GM23338 (cell line): ENCODE data around the gene STOX2. TPM values are rescaled to one million over a fixed set of nuclear protein-coding genes. Genes with fewer than 3 reads are reported as not detected.

ENCODE experiments used
- ATAC-seq: fragments of 200-7000 bp; cut with Tn5 transposase; 3 replicates; pipeline ENCODE4 v1.9.1; 2020
- DNase-seq: peaks from one replicate; pipeline ENCODE4 v3.0.0-alpha.2; 2015; ENCODE audit warnings: low spot score
- H2AFZ ChIP-seq: fragments of 200-600 bp; sonication (generic); 2 replicates; pipeline ENCODE4 v1.8.0; 2016; ENCODE audit warnings: antibody characterized with exemption, mild to moderate bottlenecking, moderate library complexity
- H3F3A ChIP-seq: fragments of 200-600 bp; sonication (generic); replicated peaks from 2 replicates; pipeline ENCODE4 v1.8.0; 2017; ENCODE audit warnings: antibody characterized with exemption, mixed run types, low read depth
- H3K27ac ChIP-seq: fragments of 200-600 bp; sonication (generic); 2 replicates; pipeline ENCODE4 v1.6.1; 2016; ENCODE audit warnings: low read depth
- H3K27me3 ChIP-seq: fragments of 200-600 bp; sonication (generic); 2 replicates; pipeline ENCODE4 v1.8.0; 2016; ENCODE audit warnings: mild to moderate bottlenecking, mixed run types, moderate library complexity; ENCODE audit not compliant: insufficient read depth
- H3K36me3 ChIP-seq: fragments of 200-600 bp; sonication (generic); 2 replicates; pipeline ENCODE4 v1.8.0; 2016; ENCODE audit warnings: mild to moderate bottlenecking; ENCODE audit not compliant: insufficient read depth
- H3K4me1 ChIP-seq: fragments of 200-600 bp; sonication (generic); 2 replicates; pipeline ENCODE4 v1.8.0; 2016; ENCODE audit warnings: mild to moderate bottlenecking, moderate library complexity; ENCODE audit not compliant: insufficient read depth
- H3K4me2 ChIP-seq: fragments of 200-600 bp; sonication (generic); 2 replicates; pipeline ENCODE4 v1.7.1; 2017; ENCODE audit warnings: mixed run types
- H3K4me3 ChIP-seq: fragments of 200-600 bp; sonication (generic); 2 replicates; pipeline ENCODE4 v1.6.1; 2016; ENCODE audit warnings: mixed run types
- H3K79me2 ChIP-seq: fragments of 200-600 bp; sonication (generic); replicated peaks from 2 replicates; pipeline ENCODE4 v1.8.0; 2017; ENCODE audit warnings: mild to moderate bottlenecking; ENCODE audit not compliant: insufficient read depth
- H3K9me2 ChIP-seq: fragments of 200-600 bp; sonication (generic); 2 replicates; pipeline ENCODE4 v1.8.0; 2017; ENCODE audit not compliant: insufficient read depth
- H4K20me1 ChIP-seq: fragments of 200-600 bp; sonication (generic); replicated peaks from 2 replicates; pipeline ENCODE4 v1.8.0; 2017; ENCODE audit warnings: mild to moderate bottlenecking; ENCODE audit not compliant: insufficient read depth
- H3K27ac Mint-ChIP-seq: 2 replicates; pipeline ENCODE4 v1.8.0; 2020; ENCODE audit warnings: inconsistent platforms, mild to moderate bottlenecking, moderate library complexity, mixed read lengths
- H3K27me3 Mint-ChIP-seq: 3 replicates; pipeline ENCODE4 v1.8.0; 2022; ENCODE audit warnings: low read depth, mild to moderate bottlenecking, moderate library complexity, mixed read lengths, inconsistent platforms; ENCODE audit not compliant: insufficient read depth, poor library complexity
- H3K36me3 Mint-ChIP-seq: 3 replicates; pipeline ENCODE4 v1.8.0; 2021; ENCODE audit warnings: low read depth, mild to moderate bottlenecking, inconsistent platforms, moderate library complexity, mixed read lengths
- H3K4me1 Mint-ChIP-seq: 3 replicates; pipeline ENCODE4 v1.8.0; 2020; ENCODE audit warnings: mild to moderate bottlenecking, inconsistent platforms, mixed read lengths
- H3K4me3 Mint-ChIP-seq: 3 replicates; pipeline ENCODE4 v1.8.0; 2021; ENCODE audit warnings: moderate library complexity, mild to moderate bottlenecking, inconsistent platforms, mixed read lengths
- H3K9me3 Mint-ChIP-seq: 3 replicates; pipeline ENCODE4 v1.8.0; 2020; ENCODE audit warnings: moderate library complexity, mild to moderate bottlenecking, inconsistent platforms, mixed read lengths
- CREB1 ChIP-seq: fragments of 250-450 bp; sonication (Bioruptor Pico); IDR thresholded peaks from 2 replicates; pipeline ENCODE4 v1.5.0; 2020; ENCODE audit warnings: low read depth, mild to moderate bottlenecking, moderate library complexity
- CTCF ChIP-seq, 2 experiments: fragments of 200-600 bp in 1 of 2; sonication (generic) in 1 of 2; conservative IDR thresholded peaks; 2 replicates each; pipeline versions ENCODE4 v1.5.1 to v1.6.1; 2016 to 2017; ENCODE audit warnings: antibody characterized with exemption in 2 of 2, low read depth in 2 of 2, mild to moderate bottlenecking in 2 of 2, moderate library complexity in 1 of 2
- EZH2 ChIP-seq: fragments of 200-600 bp; sonication (generic); IDR thresholded peaks from one replicate; pipeline ENCODE4 v1.8.0; 2017; ENCODE audit warnings: antibody characterized with exemption, mild to moderate bottlenecking, low read depth; ENCODE audit not compliant: unreplicated experiment
- EZH2phosphoT487 ChIP-seq: fragments of 200-600 bp; sonication (generic); IDR thresholded peaks from one replicate; pipeline ENCODE4 v1.8.1; 2018; ENCODE audit warnings: antibody characterized with exemption; ENCODE audit not compliant: unreplicated experiment
- JUNB ChIP-seq: IDR thresholded peaks from one replicate; pipeline ENCODE4 v1.6.1; 2016; ENCODE audit warnings: antibody characterized with exemption; ENCODE audit not compliant: unreplicated experiment
- NANOG ChIP-seq: IDR thresholded peaks from 2 replicates; pipeline ENCODE4 v1.6.1; 2016; ENCODE audit warnings: antibody characterized with exemption, borderline replicate concordance
- POLR2AphosphoS5 ChIP-seq: IDR thresholded peaks from 2 replicates; pipeline ENCODE4 v1.6.1; 2016; ENCODE audit warnings: antibody characterized with exemption, low read depth
- REST ChIP-seq: IDR thresholded peaks from one replicate; pipeline ENCODE4 v1.6.1; 2018; ENCODE audit warnings: antibody characterized with exemption; ENCODE audit not compliant: unreplicated experiment
- STAT1 ChIP-seq: IDR thresholded peaks from one replicate; pipeline ENCODE4 v1.6.1; 2016; ENCODE audit warnings: antibody characterized with exemption; ENCODE audit not compliant: unreplicated experiment
- ZNF114 ChIP-seq: fragments of 250-450 bp; sonication (Bioruptor Pico); IDR thresholded peaks from 2 replicates; pipeline ENCODE4 v1.5.0; 2020; ENCODE audit warnings: mild to moderate bottlenecking, moderate library complexity
- ZNF331 ChIP-seq: fragments of 250-450 bp; sonication (Bioruptor Pico); IDR thresholded peaks from 2 replicates; pipeline ENCODE4 v1.5.0; 2020; ENCODE audit warnings: low read depth, mild to moderate bottlenecking, moderate library complexity
- polyA plus RNA-seq: library from polyadenylated mRNA; unstranded; fragments of >200 nt; fragmentation: Nextera tagmentation; extraction: Ambion mirVana; gene quantifications from 2 replicates; pipeline ENCODE4 v1.2.1, GENCODE V29; 2016
- total RNA-seq: library from RNA; depleted of rRNA; stranded (reverse); fragments of >200 nt; shearing (Covaris generic); gene quantifications from 2 replicates; pipeline ENCODE4 v1.2.3, GENCODE V29; 2014

The STOX2 gene
- total and polyA plus RNA-seq, 2 experiments from 2014 or later, result 19.8 to 20.6 TPM

GRCh38 chr4:184062769-184063168 is 157.7 kb downstream of the STOX2 start (continued):
- TF ChIP-seq REST, result no peak
- TF ChIP-seq POLR2AphosphoS5, result no peak

- Mint-ChIP-seq H3K9me3 (no peaks in the 10 kb centered on the region), H3K4me1 (peaks cover 7% of the 10 kb centered on the region), H3K27ac (no peak overlapping the region), H3K4me3 (no peak overlapping the region), H3K36me3 (no peaks in the 10 kb centered on the region), H3K27me3 (peaks cover 5% of the 10 kb centered on the region)
- ATAC-seq, result no peak
- Histone ChIP-seq H3K9me2 (no peaks in the 10 kb centered on the region), H3K4me2 (no peak overlapping the region), H4K20me1 (no peaks in the 10 kb centered on the region), H2AFZ (no peak overlapping the region), H3K4me3 (no peak overlapping the region), H3K36me3 (no peaks in the 10 kb centered on the region), H3K4me1 (no peaks in the 10 kb centered on the region), H3K79me2 (no peaks in the 10 kb centered on the region), H3K27me3 (no peaks in the 10 kb centered on the region), H3K27ac (no peak overlapping the region), H3F3A (no peaks in the 10 kb centered on the region)
- no peak for DNase-seq
- TF ChIP-seq CTCF (conservative IDR thresholded peaks at IDR 0.05; ENCODE audit: low read depth in 2 of 2) (no peak), STAT1 (no peak), EZH2 (no peak), CREB1 (no peak), ZNF331 (CRISPR knock-in tag) (no peak), EZH2phosphoT487 (no peak), REST (no peak), POLR2AphosphoS5 (no peak), ZNF114 (CRISPR knock-in tag) (no peak), NANOG (no peak), JUNB (no peak)
Observed at GRCh38 chr4:184064877-184065276, 159.8 kb downstream of the STOX2 start.
